IPS DF 19.7 (cell line): ENCODE results near the gene UNKL.

Source experiments
- DNase-seq: peaks from one replicate; pipeline ENCODE4 v3.0.0-alpha.2; 2013; ENCODE audit warnings: low read depth, low spot score

The UNKL gene

DNA sequence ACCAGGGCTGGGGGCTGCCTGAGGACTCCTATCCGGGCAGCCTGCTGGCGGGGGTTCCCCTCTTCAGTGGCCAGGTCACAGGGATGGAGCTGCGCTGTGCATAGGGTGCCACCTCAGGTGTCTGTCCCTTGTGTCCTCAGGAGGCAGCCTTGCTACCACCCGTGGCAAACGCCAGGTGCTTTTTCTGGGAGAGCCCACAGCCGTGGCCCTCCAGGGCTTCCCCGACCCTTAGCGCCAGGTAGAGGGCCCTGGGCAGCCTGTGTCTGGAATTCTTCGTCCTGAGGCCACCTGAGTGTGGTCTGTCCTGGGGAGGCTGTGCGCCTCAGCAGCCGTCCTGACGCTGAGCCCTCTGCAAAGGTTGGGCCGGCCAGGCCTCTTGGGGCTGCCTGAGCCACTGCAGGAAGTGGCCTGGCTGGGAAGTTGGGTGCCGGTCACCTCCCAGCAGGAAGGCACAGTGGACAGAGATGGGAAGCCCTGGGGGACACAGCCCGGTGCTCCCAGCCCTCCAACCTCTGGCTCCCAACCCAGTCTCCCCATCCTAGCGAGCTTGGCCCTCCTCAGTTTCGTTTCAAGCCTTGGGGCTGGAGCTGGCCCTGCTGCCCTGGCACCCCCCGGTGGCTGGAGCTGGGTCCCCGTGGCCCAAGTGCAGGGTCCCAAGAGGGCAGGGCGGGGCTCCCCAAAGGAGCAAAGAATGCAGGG is 88.7 kb downstream of the UNKL start:
- no peak for DNase-seq

DNA sequence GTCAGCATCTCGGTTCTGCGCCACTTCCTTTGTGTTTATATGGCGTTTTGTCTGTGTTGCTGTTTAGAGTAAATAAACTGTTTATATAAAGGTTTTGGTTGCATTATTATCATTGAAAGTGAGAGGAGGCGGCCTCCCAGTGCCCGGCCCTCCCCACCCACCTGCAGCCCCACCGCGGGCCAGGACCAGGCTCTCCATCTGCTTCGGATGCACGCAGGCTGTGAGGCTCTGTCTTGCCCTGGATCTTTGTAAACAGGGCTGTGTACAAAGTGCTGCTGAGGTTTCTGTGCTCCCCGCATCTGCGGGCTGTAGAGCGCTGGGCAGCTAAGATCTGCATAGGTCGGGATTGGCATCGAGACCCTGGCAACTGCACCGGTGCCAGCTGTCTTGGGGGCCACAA is 89.2 kb downstream of the UNKL start:
- DNase-seq: no peak

DNA sequence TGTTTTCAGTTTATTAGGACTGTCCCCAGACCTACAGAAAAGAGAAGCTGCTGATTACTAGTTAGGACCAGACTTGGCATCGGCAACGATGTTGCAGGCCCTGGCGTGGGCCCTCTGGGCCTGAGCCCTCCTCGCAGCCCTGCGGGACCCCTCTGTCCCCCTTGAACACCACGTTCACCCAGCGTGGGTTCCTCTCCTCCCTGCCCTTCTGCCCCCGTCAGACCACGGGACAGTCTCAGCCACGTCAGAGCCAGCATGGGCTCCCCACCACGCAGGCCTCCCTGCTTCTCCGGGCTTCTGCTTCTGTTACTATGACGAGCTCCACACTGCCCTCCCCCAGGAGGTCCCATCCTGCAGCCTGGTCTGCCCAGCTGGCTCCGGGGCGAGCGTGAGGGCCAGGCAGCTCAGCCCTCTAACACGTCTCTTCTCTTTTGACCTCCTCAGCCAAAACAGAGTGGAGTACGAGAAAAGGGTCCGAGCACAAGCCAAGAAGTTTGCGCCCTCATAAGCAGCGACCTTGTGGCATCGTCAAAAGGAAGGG is 90.1 kb downstream of the UNKL start:
- no peak for DNase-seq

DNA sequence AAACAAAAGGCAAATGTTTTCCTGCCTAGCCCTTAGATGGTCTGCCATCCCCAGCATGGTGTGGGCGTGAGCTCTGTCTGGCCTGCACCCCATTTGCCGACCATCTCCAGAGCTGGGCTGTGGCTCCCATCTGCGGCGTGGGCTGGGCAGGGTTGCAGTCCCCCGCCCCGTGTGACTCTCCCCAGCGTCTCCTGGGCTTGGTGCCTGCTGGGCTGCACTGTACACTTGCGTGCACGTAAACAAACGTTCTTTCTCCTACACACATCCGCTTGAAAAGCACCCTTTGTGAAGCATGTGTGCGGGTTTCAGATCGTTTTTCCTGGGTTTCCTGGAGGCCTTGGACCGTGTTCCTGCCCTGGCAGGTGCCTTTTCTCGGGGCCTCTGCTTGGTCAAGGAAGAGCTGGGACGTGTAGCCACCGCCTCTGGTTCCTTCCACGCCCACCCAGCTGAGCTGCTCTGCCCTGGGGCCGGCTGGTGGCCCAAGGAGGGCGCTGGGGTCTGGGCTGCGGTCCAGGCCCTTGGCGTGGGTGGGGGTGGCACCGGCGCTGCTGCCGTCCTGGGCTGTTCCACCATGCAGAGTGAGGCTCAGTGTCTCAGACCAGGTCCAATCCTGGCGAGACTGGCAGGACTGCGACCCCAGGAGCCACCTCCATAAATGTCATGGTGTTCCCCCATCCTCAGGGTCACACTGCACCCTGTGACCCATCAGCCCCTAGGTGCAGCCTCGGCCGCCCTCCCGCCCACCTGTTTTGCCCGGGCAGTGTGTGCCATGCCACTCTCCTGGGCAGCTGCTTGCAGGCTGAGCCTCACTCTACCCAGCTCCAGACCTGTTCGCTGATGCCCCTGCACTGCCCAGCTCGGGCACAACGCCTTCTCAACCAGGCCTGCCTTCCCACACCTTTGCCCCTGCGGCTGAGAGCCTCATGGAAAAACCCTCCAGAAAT is 90.9 kb downstream of the UNKL start:
- no peak for DNase-seq

DNA sequence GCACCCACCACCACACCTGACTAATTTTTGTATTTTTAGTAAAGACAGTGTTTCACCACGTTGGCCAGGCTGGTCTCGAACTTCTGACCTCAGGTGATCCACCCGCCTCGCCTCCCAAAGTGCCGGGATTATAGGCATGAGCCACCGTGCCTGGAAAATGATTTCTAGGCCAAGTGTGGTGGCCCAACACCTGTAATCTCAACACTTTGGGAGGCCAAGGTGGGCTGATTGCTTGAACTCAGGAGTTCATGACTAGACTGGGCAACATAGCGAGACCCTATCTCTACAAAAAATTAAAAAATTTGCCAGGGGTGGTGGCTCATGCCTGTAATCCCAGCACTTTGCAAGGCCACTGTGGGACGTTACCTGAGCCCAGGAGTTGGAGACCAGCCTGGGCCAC is 92.1 kb downstream of the UNKL start:
- no peak for DNase-seq

DNA sequence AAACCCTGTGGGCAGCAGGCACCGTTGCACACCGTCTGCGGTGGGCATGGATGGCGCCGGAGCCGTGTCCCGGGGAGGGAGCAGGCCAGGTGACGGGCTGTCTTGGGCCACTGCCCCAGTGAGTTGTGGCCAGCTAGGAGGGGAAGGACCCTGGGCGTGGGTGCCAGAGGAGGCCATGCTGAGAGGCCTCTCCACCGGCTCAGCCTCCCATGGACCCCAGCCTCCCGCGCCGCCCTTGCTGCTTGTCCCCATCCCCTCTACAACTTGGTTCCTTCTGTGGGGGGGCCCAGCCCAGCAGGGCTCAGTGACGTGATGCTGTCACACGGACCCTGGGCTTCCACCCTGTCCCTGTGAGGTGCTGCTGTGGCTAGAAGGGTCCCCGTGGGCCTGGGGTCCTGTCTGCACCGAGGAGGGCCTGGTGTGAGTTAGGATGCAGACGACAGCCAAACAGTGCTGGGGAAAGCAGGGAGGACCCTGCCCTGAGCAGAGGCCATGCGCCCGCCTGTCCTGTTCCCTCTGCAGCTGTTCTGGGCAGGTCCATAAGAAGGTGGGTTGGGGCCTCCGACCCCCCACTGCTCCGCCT is 93.8 kb downstream of the UNKL start:
- DNase-seq: no peak

DNA sequence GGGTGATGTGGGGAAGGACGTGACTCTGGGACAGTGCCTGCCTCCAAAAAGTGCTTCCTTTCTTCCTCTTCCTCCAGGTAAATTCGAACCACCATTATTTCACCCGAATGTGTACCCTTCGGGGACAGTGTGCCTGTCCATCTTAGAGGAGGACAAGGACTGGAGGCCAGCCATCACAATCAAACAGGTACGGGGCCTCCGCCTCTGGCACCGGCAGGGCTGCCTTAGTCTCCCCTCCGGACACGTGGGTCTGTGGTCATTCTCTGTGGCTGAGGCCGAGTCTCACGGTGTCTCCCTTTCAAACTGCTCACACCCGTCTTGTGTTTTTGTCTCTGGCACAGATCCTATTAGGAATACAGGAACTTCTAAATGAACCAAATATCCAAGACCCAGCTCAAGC is 94.4 kb downstream of the UNKL start:
- DNase-seq: no peak

DNA sequence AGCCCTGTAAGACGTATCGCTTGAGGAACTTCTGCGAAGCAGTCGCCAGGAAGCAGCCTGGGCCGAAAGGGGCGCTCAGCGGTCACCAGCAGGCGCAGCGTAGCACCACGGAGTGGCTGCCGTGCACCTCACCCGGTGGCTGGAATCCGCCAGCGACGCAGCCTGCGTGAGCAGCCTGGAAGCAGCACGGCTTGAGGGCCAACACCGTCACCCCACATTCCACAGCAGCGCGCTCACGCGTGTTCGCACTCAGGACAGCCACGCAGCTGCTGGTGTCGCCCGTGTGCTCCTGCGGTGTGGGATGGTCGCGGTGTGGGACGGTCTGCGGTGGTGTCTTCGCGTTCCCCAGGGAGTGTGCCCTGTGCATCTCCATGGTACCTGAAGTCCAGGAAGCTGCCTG is 95.5 kb downstream of the UNKL start:
- no peak for DNase-seq

DNA sequence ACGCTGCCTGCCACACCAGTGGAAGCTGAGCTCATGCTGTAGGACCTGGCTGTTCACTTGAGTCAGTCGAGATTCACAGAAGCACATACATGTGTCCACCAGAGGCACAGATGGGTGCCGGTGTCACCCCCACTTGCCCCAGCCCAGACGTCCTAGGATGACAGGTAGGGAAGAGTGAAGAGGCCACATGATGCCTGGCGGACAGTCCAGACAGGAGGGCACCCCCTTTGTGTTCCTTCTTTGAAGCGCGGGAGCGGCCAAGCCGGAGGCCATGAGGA is 96.3 kb downstream of the UNKL start:
- no peak for DNase-seq

DNA sequence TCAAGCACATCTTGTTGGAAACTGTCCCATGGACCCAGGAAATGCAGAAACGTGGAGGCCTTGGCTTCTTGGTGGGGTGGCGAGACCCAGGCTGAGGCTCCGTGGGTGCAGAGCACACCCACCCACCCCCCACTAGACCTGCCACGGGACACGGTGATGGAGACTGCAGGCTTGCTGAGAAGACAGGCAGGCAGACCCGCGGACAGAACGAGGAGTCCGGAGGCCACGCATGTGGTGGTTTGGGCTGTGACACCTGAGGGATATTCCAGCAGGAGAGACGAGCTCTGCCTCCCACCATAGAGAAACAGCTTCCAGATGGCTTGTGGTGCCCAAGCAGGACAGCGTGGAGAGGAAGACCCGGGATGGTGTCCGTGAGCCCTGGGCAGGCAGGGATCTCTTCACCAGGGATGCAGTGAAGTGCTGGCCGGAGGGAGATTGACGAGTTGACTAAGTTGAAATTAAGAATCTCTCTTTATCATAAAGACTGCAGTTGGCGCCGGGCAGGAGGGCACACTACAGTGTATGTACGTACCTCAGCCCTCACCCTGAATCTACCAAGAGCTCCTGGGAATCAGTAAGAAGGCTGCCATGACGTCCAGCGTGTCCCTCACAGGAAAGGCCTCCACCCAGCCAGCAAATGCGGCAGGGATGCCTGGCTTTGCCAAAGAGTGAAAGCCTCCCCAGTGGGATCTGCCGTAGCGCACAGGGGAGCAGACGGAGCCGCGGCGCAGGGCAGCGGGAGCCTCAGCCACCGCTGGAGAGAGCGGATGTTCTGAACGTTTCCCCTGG is 96.8 kb downstream of the UNKL start:
- DNase-seq: no peak

DNA sequence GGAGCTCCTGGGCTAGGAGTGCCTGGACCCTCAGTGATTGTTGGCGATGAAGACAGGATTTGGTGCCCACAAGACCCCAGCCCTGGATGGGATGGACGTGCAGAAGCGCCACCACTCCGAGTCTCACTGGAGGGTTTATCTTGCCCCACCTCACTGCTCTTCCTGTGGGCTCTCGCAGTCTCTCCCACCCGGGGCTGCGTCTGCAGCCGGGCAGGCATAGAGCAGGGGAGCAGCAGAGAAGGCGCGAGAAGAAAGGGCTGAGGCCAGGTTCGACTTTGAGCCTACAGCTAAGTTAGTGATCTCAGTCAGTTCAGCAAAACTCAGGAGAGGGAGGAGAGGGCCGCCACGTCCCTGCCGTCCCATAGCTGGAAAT is 98.5 kb downstream of the UNKL start:
- no peak for DNase-seq

DNA sequence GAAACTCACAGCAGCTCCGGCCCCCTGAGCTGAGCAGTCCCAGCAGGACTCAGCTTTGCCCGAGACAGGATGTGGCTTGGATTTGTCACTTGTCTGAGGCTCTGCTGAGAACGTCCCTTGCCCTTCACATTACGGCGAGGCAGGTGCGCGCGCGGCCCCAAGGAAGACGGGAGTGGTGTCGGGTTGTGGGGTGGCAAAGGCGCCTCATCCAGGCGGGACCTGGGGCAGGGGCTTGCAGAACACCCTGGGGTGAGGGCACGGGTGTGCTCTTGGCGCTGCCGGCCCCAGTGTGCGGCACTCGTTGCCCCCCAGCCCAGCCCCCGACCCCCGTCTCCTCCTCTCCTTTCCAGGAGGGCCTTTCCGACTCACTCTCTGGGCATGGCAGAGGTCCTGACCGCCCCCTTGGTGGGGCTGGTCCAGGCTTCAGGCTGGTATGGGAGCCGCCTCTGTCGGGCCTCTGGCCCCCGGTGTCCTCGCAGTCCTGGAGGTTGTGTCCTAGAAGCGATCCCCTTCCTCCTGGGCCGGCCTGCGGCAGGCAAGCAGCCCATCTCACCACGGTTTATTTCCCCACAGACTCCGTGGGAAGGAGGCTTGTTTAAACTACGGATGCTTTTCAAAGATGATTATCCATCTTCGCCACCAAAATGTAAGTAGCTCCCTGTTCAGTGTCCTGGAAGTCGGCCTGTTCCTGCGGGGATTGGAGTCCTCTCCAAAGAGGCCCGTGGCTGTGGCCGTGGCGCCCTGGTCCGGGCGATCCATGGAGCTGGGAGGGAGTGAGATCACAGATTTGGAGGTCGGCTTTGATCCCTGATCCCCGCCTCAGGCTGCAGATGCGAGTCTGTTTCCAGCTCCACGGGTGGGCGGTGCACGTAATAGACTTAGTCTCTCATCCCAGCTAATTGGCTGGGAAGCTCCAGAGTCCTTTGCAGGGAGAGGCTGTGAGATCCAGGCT is 99.1 kb downstream of the UNKL start:
- no peak for DNase-seq

DNA sequence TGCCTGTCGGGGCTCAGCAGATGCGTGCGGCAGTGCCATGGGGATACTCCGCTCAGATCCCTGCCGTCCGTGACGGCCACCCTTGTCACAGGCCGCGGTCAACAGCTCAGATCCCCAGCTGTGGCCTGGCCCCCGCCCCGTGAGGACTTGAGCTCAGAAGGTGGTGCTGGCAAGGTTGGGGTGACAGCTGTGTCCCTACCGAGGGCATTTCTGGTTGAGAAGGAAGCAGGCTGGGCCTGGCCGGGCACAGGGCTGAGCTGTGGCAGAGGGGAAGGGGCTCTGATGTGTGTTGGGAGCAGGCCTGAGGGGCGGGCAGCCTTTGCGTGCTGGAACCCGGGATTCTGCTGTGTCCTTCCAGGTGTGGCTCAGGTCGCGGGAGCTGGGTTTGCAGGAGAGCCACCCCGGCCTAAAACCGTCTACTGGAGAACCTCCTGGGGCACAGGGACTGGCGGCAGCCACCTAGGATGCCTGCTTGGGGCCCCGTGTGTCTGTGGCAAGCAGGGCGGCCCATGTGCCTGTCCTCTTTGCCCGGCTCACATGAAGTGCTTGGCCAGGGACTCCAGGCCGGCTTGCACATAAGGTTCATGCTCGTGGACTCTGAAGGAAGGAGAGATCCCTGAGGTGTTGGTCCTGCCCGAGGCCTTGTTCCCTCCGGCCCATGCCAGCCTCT is 100.0 kb downstream of the UNKL start:
- DNase-seq: no peak

DNA sequence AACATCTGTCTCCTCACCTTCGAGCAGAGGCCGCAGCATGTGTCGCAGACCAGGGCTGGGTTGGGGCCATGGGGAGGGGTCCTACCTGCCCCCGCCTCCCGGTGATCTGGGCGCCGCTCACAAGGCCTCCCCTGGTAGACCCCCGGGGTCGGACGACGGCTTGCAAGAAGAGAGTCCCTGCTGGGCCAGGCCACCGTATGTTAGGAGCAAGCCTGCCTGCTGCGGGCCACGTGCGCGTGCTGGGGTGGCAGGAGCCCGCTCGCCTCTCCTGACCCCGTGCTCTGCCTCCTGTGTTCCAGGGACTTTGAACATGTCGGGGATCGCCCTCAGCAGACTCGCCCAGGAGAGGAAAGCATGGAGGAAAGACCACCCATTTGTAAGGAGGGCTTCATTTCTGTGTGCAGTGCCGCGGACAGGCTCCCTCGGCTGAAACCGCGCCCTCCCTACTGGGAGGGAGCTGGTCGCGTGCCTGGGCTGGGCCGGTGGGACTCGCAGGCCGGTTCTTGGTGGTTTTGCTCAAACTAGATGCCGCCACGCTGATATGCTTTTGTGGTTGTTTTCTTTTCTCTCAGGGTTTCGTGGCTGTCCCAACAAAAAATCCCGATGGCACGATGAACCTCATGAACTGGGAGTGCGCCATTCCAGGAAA is 100.7 kb downstream of the UNKL start:
- DNase-seq: no peak
